Heart left ventricle (tissue), 16 donors: ENCODE data around the gene TRMT44. TPM values are rescaled to one million over a fixed set of nuclear protein-coding genes. Genes with fewer than 3 reads are reported as not detected.
A peak's percentile ranks its signal among the peaks of the same experiment; 100 is the strongest.

Experiments used
- ATAC-seq, 4 donors: fragments of 200-7000 bp; cut with Tn5 transposase; one replicate each; pipeline ENCODE4 v1.9.1; 2020 to 2022; ENCODE audit warnings: moderate library complexity in 4 of 4, mild to moderate bottlenecking in 3 of 4, moderate number of reproducible peaks in 1 of 4
- DNase-seq, 5 donors: peaks; one replicate each; pipeline ENCODE4 v3.0.0-alpha.2; 2020
- H3K27ac ChIP-seq, 12 donors: fragments of 200-600 bp; sonication (generic) in 4 of 12; one replicate each; pipeline versions ENCODE4 v1.5.0 to v1.8.0; 2016 to 2022; ENCODE audit warnings: mild to moderate bottlenecking in 2 of 12
- H3K27me3 ChIP-seq, 9 donors: fragments of 200-600 bp; sonication (generic) in 2 of 9; one replicate each; pipeline versions ENCODE4 v1.5.1 to v1.8.0; 2016 to 2022; ENCODE audit warnings: mild to moderate bottlenecking in 3 of 9
- H3K36me3 ChIP-seq, 9 donors: fragments of 200-600 bp; sonication (generic) in 2 of 9; one replicate each; pipeline versions ENCODE4 v1.5.0 to v1.8.0; 2018 to 2022; ENCODE audit warnings: mild to moderate bottlenecking in 2 of 9
- H3K4me1 ChIP-seq, 12 donors: fragments of 200-600 bp; sonication (generic) in 4 of 12; one replicate each; pipeline versions ENCODE4 v1.5.0 to v1.8.0; 2016 to 2022; ENCODE audit warnings: mild to moderate bottlenecking in 3 of 12
- H3K4me3 ChIP-seq, 12 donors: fragments of 200-600 bp; sonication (generic) in 4 of 12; one replicate each; pipeline versions ENCODE4 v1.5.0 to v1.8.0; 2017 to 2022; ENCODE audit warnings: mild to moderate bottlenecking in 9 of 12, moderate library complexity in 4 of 12
- H3K9me3 ChIP-seq, 12 donors: fragments of 200-600 bp; sonication (generic) in 4 of 12; one replicate each; pipeline versions ENCODE4 v1.5.0 to v1.8.0; 2016 to 2022; ENCODE audit warnings: mild to moderate bottlenecking in 1 of 12
- POLR2A ChIP-seq, 2 donors: fragments of 450-650 bp; IDR thresholded peaks; one replicate each; pipeline ENCODE4 v1.6.1; 2017; ENCODE audit warnings: antibody characterized with exemption in 2 of 2, mild to moderate bottlenecking in 2 of 2, moderate library complexity in 2 of 2
- WGBS, 4 donors: extraction: QIAGEN DNeasy Blood & Tissue Kit in 2 of 4; methylation state at CpG; one replicate each; pipeline versions ENCODE4 v1.1.5 to v1.1.7; 2013 to 2018; 5-methylcytosine and 5-hydroxymethylcytosine counted together
- intact Hi-C, 10 donors: fragments of 100-400 bp; cut with DNase I; formaldehyde crosslinking; loops; one replicate each; pipeline versions ENCODE4 v1.11.1 to v1.14.2; 2022
- polyA plus RNA-seq, 2 donors: library from polyadenylated mRNA; stranded (reverse); fragments of 200-250 nt; gene quantifications; one replicate each; pipeline ENCODE4 v1.2.3, GENCODE V29; 2013
- total RNA-seq, 9 donors: library from RNA; depleted of rRNA in 2 of 9; stranded (reverse); fragments of >200 nt in 2 of 9; fragmentation: NEBNext Ultra II Directional in 3 of 9; extraction: Animal tissue kit (Norgen Biotek cat#: 25700) in 3 of 9; gene quantifications; one replicate each; pipeline versions ENCODE4 v1.1.0 to v1.2.4, GENCODE V29; 2016 to 2023
- TF ChIP-seq, protein P1 (sequence below), 12 donors: fragments of 200-600 bp; sonication (generic) in 4 of 12; IDR thresholded peaks; one replicate each; pipeline versions ENCODE4 v1.5.0 to v1.8.0; 2018 to 2022; ENCODE audit warnings: antibody characterized with exemption in 12 of 12, mild to moderate bottlenecking in 5 of 12
- donor health status: ischemic (EF 13 %, LVEDD 7.1; RV severe dilation, severe dysfunction).
- donor health status: healthy with polysubstance abuse.
- donor health status: DM: no; HTN: yes; CAD: no.
- donor health status: DM: no; HTN: no; CAD: no.
- donor health status: ischemic (EF 25% LVEDD 6.9; RV normal size, moderate dysfunction).
- donor health status: ischemic (EF 25% LVEDD 5.7; RV mildly dilated, moderate dysfunction).
- donor health status: healthy.
- donor health status: DM: yes; HTN: yes; CAD: no.
- donor health status: ischemic (EF 35%, LVEDD 5.7; RV mildly dilated, moderate dysfunction).
- donor health status: nonischemic (EF 11% LVEDD 7.7; RV severe dilation, severe dysfunction).
- donor health status: DM: yes; HTN: yes; CAD: no.
- donor health status: PGD.
- donor health status: ischemic (EF 29% LVEDD 5.4; RV normal size, mild dysfunction).
- donor health status: nonischemic (EF 23%, LVEDD 6.1; RV moderate dilation, normal function).

The TRMT44 gene
- total and polyA plus RNA-seq, 11 donors = 6.1 to 11.7 (median 8.3) TPM

DNA sequence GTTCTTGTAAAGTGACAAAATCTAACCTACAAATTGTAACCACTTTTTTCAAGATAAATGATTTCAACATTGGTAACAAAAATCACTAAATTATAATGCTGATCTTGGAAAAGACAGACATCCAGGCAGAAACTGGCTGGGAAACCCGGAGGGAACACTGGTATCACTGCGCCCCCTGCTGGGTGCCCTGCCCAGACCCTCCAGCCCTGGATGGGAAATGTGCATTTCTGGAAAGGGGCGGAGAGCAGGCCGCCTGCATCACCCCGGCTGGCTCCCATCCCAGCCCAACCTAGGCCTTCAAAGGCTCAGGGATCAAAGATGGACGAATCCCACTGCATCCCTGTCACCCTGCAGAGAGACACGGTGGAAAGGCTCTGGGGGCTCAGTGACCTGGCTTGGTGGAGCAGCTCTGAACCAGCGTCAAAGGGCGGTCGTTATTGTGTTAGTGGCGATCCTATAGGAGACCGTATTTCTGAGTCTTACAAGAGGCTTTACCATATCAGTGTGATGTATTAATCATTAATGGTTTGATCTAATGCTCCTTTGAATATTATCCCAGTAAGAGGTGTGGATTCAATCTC is 37.3 kb upstream of the TRMT44 start:
- ATAC-seq (peak; percentile 73 to 88 (median 84)), DNase-seq (peak; percentile 87 to 93 (median 90))
- Histone ChIP-seq H3K4me3 (no peak overlapping the region), H3K9me3 (peaks cover 0 to 5% (median 0%) of the 10 kb centered on the region in 12 donors), H3K4me1 (peaks cover 7 to 44% (median 27%) of the 10 kb centered on the region in 12 donors), H3K27me3 (no peaks in the 10 kb centered on the region), H3K27ac (peak overlapping the region; percentile 45 to 91 (median 80)), H3K36me3 (peaks cover 0 to 65% (median 46%) of the 10 kb centered on the region in 9 donors)
- TF ChIP-seq, protein P1, sequence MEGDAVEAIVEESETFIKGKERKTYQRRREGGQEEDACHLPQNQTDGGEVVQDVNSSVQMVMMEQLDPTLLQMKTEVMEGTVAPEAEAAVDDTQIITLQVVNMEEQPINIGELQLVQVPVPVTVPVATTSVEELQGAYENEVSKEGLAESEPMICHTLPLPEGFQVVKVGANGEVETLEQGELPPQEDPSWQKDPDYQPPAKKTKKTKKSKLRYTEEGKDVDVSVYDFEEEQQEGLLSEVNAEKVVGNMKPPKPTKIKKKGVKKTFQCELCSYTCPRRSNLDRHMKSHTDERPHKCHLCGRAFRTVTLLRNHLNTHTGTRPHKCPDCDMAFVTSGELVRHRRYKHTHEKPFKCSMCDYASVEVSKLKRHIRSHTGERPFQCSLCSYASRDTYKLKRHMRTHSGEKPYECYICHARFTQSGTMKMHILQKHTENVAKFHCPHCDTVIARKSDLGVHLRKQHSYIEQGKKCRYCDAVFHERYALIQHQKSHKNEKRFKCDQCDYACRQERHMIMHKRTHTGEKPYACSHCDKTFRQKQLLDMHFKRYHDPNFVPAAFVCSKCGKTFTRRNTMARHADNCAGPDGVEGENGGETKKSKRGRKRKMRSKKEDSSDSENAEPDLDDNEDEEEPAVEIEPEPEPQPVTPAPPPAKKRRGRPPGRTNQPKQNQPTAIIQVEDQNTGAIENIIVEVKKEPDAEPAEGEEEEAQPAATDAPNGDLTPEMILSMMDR (IDR thresholded peaks at IDR 0.05) = peak; percentile 89 to 97 (median 94)
- no peak for TF ChIP-seq POLR2A (IDR thresholded peaks at IDR 0.05)
- 40 to 45% (median 43%) methylated on average over 11 to 12 of the region's 12 CpGs for WGBS, 4 donors
- intact Hi-C loops = loop anchor here in 9 of 10 donors (1.0 to 10.0 kb wide), 14 partner anchors 72 to 228 kb away; partner anchors contain the start of gene HTRA3 (in 1 of the 9)

DNA sequence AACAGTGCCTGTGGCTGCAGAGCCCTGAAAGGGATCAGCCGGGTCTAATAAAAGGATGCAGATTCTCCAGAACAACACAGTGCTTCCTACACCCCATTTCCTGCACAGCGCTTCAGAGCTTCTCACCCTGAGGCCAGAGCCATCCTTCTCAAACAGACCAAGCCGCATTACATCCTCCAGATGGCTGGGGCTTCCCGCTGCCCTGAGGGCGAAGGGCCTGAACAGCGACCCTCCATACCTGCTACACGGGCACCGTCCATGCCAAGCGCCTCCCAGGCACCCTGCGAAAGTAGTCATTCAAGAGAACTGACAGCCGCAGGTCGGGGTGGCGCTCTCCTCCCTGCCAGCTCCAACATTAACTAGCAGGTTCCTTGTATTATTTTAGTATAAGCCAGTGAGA is 36.6 kb upstream of the TRMT44 start:
- no peak overlapping the region for H3K4me3 ChIP-seq
- H3K9me3 ChIP-seq = peaks cover 0 to 5% (median 0%) of the 10 kb centered on the region in 12 donors
- TF ChIP-seq, protein P1 (IDR thresholded peaks at IDR 0.05) = no peak
- TF ChIP-seq POLR2A (IDR thresholded peaks at IDR 0.05) = no peak
- peaks cover 7 to 45% (median 28%) of the 10 kb centered on the region in 12 donors for H3K4me1 ChIP-seq
- 84 to 89% (median 88%) methylated on average over 12 to 13 of the region's 13 CpGs for WGBS, 4 donors
- H3K27me3 ChIP-seq = no peaks in the 10 kb centered on the region
- peaks cover 0 to 65% (median 46%) of the 10 kb centered on the region in 9 donors for H3K36me3 ChIP-seq
- H3K27ac ChIP-seq = peak overlapping the region in 2 of 12 donors; percentile 77 to 80
- DNase-seq (no peak), ATAC-seq (no peak)
- intact Hi-C loops = loop anchor here (1.0 to 10.0 kb wide), 16 partner anchors 73 to 229 kb away; partner anchors contain the start of gene HTRA3 (in 1 of the 10)

DNA sequence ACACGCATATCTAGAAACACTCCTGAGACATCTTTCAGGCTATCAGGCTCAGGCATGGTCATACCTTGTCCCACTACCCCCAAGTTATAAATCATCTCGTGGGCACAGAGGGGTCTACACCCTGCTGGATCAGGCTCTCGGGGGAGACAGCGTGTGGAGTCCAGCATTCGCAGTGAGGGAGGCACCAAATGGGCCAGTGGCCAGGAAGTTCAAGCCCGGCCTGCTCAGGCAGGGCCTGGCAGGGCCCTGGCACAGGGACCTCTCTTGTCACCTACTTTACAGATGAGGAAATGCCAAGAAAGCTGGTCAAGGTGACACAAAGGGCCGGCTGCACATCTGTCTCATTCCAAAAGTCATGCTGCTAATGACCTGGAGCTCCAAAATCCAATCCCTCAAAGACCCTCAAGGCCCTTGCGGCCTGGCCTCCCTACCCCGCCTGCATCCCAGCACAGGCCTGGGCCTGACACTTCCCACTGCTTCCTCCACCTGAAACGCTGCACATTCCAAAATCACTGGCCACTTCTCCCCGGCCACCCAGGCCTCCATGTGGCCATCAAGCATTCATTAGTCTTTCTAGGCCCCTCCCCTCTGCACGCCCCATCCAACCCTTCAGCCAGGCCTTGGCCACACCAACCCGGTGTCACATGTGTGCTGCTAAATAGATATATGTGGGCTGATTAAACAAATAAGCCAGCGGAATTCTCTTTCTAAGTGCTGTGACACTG is 35.6 kb upstream of the TRMT44 start:
- DNase-seq (peak in 2 of 5 donors; percentile 58 to 59), ATAC-seq (peak in 2 of 4 donors; percentile 3 to 38)
- peaks cover 0 to 5% (median 0%) of the 10 kb centered on the region in 12 donors for H3K9me3 ChIP-seq
- H3K4me1 ChIP-seq = peaks cover 7 to 50% (median 29%) of the 10 kb centered on the region in 12 donors
- H3K4me3 ChIP-seq = no peak overlapping the region
- no peaks in the 10 kb centered on the region for H3K27me3 ChIP-seq
- peak overlapping the region in 8 of 12 donors; percentile 1 to 77 (median 40) for H3K27ac ChIP-seq
- intact Hi-C loops = loop anchor here in 9 of 10 donors (1.0 to 10.0 kb wide), 10 partner anchors 80 to 230 kb away; partner anchors contain the start of gene HTRA3 (in 1 of the 9)
- H3K36me3 ChIP-seq = peaks cover 0 to 64% (median 43%) of the 10 kb centered on the region in 9 donors
- TF ChIP-seq, protein P1 (IDR thresholded peaks at IDR 0.05) = no peak
- no peak for TF ChIP-seq POLR2A (IDR thresholded peaks at IDR 0.05)
- WGBS, 4 donors = 60 to 68% (median 62%) methylated on average over 14 of the region's 14 CpGs

DNA sequence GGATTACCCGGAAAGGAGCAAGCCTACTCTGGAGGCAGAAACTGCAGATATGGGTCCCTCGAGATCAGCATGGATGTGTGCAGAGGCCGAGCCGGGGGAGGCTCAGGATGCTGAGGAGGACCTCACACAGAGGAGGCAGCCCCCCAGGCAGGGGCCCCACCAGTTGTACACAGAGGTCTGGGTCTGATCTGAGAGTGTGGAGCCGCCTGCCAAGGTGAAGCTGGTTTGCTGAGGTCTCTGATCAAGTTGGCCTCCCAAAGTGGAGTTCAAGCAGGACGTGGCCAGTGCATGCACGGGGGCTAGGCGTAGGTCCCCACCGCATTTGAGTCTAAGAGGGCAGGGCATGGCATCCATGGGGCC is 35.1 kb upstream of the TRMT44 start:
- Histone ChIP-seq H3K27ac (peak overlapping the region in 8 of 12 donors; percentile 1 to 77 (median 40)), H3K4me1 (peaks cover 7 to 55% (median 29%) of the 10 kb centered on the region in 12 donors), H3K36me3 (peaks cover 0 to 66% (median 43%) of the 10 kb centered on the region in 9 donors)

More for the DNA sequence above, 35.1 kb upstream of the TRMT44 start:
- DNase-seq (peak in 1 of 5 donors; percentile 29), ATAC-seq (no peak)
- WGBS, 4 donors = 61 to 79% (median 73%) methylated on average over 9 of the region's 9 CpGs
- Histone ChIP-seq H3K4me3 (no peak overlapping the region), H3K9me3 (peaks cover 0 to 5% (median 0%) of the 10 kb centered on the region in 12 donors), H3K27me3 (no peaks in the 10 kb centered on the region)
- intact Hi-C loops = loop anchor here in 6 of 10 donors (1.0 to 10.0 kb wide), 7 partner anchors 81 to 231 kb away; no protein-coding TSS in a partner anchor
- TF ChIP-seq, protein P1 (IDR thresholded peaks at IDR 0.05) = no peak
- no peak for TF ChIP-seq POLR2A (IDR thresholded peaks at IDR 0.05)
